ENCODE measurements around the gene PARN. TPM values are rescaled to one million over a fixed set of nuclear protein-coding genes. Genes with fewer than 3 reads are reported as not detected.

PARN gene
- total and polyA plus RNA-seq, 9 of the 15 experiments (the other 6 are each of a cell fraction or from before 2014, with no cell fraction given), result 9.6 to 51.3 (median 40.4) TPM

DNA sequence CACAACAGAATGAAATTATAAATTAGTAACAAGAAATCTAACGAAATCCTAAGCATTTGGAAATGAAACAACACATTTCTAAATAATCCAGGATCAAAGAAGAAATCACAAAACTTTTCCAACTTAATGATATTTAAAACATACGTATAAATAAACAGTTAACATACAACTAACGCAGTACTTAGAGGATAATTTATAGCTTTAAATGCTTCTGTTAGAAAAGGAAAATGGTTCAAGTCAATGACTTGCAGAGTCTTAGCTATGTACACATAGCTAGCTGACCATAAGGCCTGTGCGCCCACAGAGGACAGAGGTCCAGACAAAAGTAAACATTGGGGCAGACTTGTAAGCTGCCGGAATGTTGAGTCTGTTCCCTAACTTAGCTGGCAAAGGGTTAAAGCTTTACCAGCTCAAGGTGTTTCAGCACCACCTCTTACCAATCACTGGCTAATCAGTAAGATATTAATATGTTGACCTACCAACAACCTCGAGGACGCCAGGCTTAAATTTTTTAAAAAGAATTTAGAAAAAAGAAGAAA lies 84.6 kb downstream of the PARN start (continued):
- TF ChIP-seq, protein P1, sequence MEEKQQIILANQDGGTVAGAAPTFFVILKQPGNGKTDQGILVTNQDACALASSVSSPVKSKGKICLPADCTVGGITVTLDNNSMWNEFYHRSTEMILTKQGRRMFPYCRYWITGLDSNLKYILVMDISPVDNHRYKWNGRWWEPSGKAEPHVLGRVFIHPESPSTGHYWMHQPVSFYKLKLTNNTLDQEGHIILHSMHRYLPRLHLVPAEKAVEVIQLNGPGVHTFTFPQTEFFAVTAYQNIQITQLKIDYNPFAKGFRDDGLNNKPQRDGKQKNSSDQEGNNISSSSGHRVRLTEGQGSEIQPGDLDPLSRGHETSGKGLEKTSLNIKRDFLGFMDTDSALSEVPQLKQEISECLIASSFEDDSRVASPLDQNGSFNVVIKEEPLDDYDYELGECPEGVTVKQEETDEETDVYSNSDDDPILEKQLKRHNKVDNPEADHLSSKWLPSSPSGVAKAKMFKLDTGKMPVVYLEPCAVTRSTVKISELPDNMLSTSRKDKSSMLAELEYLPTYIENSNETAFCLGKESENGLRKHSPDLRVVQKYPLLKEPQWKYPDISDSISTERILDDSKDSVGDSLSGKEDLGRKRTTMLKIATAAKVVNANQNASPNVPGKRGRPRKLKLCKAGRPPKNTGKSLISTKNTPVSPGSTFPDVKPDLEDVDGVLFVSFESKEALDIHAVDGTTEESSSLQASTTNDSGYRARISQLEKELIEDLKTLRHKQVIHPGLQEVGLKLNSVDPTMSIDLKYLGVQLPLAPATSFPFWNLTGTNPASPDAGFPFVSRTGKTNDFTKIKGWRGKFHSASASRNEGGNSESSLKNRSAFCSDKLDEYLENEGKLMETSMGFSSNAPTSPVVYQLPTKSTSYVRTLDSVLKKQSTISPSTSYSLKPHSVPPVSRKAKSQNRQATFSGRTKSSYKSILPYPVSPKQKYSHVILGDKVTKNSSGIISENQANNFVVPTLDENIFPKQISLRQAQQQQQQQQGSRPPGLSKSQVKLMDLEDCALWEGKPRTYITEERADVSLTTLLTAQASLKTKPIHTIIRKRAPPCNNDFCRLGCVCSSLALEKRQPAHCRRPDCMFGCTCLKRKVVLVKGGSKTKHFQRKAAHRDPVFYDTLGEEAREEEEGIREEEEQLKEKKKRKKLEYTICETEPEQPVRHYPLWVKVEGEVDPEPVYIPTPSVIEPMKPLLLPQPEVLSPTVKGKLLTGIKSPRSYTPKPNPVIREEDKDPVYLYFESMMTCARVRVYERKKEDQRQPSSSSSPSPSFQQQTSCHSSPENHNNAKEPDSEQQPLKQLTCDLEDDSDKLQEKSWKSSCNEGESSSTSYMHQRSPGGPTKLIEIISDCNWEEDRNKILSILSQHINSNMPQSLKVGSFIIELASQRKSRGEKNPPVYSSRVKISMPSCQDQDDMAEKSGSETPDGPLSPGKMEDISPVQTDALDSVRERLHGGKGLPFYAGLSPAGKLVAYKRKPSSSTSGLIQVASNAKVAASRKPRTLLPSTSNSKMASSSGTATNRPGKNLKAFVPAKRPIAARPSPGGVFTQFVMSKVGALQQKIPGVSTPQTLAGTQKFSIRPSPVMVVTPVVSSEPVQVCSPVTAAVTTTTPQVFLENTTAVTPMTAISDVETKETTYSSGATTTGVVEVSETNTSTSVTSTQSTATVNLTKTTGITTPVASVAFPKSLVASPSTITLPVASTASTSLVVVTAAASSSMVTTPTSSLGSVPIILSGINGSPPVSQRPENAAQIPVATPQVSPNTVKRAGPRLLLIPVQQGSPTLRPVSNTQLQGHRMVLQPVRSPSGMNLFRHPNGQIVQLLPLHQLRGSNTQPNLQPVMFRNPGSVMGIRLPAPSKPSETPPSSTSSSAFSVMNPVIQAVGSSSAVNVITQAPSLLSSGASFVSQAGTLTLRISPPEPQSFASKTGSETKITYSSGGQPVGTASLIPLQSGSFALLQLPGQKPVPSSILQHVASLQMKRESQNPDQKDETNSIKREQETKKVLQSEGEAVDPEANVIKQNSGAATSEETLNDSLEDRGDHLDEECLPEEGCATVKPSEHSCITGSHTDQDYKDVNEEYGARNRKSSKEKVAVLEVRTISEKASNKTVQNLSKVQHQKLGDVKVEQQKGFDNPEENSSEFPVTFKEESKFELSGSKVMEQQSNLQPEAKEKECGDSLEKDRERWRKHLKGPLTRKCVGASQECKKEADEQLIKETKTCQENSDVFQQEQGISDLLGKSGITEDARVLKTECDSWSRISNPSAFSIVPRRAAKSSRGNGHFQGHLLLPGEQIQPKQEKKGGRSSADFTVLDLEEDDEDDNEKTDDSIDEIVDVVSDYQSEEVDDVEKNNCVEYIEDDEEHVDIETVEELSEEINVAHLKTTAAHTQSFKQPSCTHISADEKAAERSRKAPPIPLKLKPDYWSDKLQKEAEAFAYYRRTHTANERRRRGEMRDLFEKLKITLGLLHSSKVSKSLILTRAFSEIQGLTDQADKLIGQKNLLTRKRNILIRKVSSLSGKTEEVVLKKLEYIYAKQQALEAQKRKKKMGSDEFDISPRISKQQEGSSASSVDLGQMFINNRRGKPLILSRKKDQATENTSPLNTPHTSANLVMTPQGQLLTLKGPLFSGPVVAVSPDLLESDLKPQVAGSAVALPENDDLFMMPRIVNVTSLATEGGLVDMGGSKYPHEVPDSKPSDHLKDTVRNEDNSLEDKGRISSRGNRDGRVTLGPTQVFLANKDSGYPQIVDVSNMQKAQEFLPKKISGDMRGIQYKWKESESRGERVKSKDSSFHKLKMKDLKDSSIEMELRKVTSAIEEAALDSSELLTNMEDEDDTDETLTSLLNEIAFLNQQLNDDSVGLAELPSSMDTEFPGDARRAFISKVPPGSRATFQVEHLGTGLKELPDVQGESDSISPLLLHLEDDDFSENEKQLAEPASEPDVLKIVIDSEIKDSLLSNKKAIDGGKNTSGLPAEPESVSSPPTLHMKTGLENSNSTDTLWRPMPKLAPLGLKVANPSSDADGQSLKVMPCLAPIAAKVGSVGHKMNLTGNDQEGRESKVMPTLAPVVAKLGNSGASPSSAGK (IDR thresholded peaks at IDR 0.05), result no peak
- TF ChIP-seq, protein P2, sequence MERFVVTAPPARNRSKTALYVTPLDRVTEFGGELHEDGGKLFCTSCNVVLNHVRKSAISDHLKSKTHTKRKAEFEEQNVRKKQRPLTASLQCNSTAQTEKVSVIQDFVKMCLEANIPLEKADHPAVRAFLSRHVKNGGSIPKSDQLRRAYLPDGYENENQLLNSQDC (CRISPR knock-in tag; IDR thresholded peaks at IDR 0.05), result no peak
- TF ChIP-seq SRSF9 (IDR thresholded peaks at IDR 0.05; ENCODE audit: borderline replicate concordance, low read depth, low read length) (no peak), ZNF589 (CRISPR knock-in tag; IDR thresholded peaks at IDR 0.05; ENCODE audit: low read depth) (no peak)
- TF ChIP-seq, protein P3, sequence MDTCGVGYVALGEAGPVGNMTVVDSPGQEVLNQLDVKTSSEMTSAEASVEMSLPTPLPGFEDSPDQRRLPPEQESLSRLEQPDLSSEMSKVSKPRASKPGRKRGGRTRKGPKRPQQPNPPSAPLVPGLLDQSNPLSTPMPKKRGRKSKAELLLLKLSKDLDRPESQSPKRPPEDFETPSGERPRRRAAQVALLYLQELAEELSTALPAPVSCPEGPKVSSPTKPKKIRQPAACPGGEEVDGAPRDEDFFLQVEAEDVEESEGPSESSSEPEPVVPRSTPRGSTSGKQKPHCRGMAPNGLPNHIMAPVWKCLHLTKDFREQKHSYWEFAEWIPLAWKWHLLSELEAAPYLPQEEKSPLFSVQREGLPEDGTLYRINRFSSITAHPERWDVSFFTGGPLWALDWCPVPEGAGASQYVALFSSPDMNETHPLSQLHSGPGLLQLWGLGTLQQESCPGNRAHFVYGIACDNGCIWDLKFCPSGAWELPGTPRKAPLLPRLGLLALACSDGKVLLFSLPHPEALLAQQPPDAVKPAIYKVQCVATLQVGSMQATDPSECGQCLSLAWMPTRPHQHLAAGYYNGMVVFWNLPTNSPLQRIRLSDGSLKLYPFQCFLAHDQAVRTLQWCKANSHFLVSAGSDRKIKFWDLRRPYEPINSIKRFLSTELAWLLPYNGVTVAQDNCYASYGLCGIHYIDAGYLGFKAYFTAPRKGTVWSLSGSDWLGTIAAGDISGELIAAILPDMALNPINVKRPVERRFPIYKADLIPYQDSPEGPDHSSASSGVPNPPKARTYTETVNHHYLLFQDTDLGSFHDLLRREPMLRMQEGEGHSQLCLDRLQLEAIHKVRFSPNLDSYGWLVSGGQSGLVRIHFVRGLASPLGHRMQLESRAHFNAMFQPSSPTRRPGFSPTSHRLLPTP (IDR thresholded peaks at IDR 0.05; ENCODE audit: borderline replicate concordance, extremely low read depth, insufficient read length), result no peak
- TF ChIP-seq, protein P4, sequence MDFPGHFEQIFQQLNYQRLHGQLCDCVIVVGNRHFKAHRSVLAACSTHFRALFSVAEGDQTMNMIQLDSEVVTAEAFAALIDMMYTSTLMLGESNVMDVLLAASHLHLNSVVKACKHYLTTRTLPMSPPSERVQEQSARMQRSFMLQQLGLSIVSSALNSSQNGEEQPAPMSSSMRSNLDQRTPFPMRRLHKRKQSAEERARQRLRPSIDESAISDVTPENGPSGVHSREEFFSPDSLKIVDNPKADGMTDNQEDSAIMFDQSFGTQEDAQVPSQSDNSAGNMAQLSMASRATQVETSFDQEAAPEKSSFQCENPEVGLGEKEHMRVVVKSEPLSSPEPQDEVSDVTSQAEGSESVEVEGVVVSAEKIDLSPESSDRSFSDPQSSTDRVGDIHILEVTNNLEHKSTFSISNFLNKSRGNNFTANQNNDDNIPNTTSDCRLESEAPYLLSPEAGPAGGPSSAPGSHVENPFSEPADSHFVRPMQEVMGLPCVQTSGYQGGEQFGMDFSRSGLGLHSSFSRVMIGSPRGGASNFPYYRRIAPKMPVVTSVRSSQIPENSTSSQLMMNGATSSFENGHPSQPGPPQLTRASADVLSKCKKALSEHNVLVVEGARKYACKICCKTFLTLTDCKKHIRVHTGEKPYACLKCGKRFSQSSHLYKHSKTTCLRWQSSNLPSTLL (IDR thresholded peaks at IDR 0.05), result no peak
- TF ChIP-seq, protein P5, sequence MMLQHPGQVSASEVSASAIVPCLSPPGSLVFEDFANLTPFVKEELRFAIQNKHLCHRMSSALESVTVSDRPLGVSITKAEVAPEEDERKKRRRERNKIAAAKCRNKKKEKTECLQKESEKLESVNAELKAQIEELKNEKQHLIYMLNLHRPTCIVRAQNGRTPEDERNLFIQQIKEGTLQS (IDR thresholded peaks at IDR 0.05), result no peak
- TF ChIP-seq, protein P5 (CRISPR knock-in tag; conservative IDR thresholded peaks at IDR 0.05), result no peak

Measured in K562 (cell line).